AG09319 (cell line): ENCODE data around the gene SCN9A.
"Not testable (repeated sequence)": the region's sequence is repeated elsewhere in the genome, so short reads cannot be mapped to it uniquely, and the experiment has no call there.

Source experiments
- DNase-seq: peaks from one replicate; pipeline ENCODE4 v3.0.0-alpha.2; 2010; ENCODE audit warnings: low read depth; ENCODE audit errors: extremely low read depth
- TF ChIP-seq, protein P1 (sequence below): IDR thresholded peaks from 2 replicates; pipeline ENCODE4 v1.5.1; 2011; ENCODE audit warnings: low read depth, mild to moderate bottlenecking, inconsistent platforms, low read length, moderate library complexity

SCN9A gene

GRCh38 chr2:166411473-166412230 lies 35.9 kb upstream of the SCN9A start:
- TF ChIP-seq, protein P1, sequence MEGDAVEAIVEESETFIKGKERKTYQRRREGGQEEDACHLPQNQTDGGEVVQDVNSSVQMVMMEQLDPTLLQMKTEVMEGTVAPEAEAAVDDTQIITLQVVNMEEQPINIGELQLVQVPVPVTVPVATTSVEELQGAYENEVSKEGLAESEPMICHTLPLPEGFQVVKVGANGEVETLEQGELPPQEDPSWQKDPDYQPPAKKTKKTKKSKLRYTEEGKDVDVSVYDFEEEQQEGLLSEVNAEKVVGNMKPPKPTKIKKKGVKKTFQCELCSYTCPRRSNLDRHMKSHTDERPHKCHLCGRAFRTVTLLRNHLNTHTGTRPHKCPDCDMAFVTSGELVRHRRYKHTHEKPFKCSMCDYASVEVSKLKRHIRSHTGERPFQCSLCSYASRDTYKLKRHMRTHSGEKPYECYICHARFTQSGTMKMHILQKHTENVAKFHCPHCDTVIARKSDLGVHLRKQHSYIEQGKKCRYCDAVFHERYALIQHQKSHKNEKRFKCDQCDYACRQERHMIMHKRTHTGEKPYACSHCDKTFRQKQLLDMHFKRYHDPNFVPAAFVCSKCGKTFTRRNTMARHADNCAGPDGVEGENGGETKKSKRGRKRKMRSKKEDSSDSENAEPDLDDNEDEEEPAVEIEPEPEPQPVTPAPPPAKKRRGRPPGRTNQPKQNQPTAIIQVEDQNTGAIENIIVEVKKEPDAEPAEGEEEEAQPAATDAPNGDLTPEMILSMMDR: no peak
- no peak for DNase-seq

GRCh38 chr2:166410828-166411472 lies 35.2 kb upstream of the SCN9A start:
- TF ChIP-seq, protein P1: no peak
- peak; percentile 59 for DNase-seq

GRCh38 chr2:166407746-166408145 lies 32.0 kb upstream of the SCN9A start:
- DNase-seq: not testable (repeated sequence)

DNA sequence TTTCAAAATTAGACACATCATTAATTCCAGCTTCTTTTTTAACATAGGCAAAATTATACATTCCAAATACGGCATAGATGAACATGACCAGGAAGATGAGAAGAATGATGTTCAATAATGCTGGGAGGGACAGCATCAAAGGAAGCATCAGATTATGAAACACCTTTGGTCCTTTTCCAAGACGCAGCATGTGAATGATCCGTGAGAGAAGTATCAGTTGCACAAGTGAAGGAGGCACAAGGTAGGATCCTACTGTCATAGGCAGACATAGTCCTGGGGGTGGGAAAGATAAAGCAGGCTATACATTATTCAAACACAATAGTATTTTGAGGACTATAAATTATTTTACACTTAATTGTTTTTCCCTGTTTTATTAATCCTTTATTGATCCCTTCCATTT lies 30.6 kb upstream of the SCN9A start:
- TF ChIP-seq, protein P1: no peak
- no peak for DNase-seq

DNA sequence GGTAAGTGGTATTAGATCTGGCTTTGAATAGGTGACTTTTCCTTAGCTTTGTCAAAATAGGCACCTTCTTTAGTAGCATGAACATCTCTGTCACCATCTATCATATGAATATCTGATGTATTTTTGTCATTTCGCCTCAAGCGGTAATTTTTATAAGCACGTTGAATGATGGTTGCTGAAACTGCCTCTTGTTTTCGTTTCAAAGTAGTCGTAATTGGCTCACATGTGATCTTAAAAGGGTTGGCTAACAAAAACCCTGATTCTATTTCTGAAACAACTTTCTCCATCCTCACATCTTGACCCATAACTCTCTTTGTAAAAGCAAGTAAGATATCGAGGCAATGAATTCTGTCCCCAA lies 29.8 kb upstream of the SCN9A start:
- DNase-seq: no peak
- TF ChIP-seq, protein P1: no peak

- DNase-seq: no peak
- TF ChIP-seq, protein P1: no peak
Measured at GRCh38 chr2:166404831-166405568, 29.3 kb upstream of the SCN9A start.

- TF ChIP-seq, protein P1: no peak
- no peak for DNase-seq
Measured at GRCh38 chr2:166394245-166394644, 18.5 kb upstream of the SCN9A start.
